Measurements from ENCODE around the gene IKZF3.

DNA sequence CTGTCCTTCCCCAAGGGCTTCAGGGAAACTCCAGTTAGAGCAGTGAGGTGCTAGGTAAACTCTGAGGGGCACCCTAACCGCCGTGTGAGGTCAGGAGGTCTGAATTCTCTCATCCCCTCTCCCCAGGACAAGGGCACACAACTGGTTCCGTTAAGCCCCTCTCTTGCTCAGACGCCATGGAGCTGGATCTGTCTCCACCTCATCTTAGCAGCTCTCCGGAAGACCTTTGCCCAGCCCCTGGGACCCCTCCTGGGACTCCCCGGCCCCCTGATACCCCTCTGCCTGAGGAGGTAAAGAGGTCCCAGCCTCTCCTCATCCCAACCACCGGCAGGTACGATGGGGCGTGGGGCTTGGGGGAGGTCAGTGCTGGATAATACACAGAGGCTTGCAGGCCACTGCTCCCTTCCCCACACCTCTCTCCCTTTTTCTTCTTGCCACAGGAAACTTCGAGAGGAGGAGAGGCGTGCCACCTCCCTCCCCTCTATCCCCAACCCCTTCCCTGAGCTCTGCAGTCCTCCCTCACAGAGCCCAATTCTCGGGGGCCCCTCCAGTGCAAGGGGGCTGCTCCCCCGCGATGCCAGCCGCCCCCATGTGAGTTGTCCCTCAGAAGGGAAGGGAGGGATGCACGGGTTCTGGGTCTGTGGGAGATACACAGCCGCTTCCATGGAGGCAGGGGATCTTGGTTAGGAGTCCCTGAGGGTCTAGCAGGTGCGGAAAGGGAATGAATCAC lies 121.8 kb downstream of the IKZF3 start:
- no peak for TF ChIP-seq EZH2 (optimal IDR thresholded peaks at IDR 0.05; ENCODE audit: low read depth, low read length)
- TF ChIP-seq, protein P1, sequence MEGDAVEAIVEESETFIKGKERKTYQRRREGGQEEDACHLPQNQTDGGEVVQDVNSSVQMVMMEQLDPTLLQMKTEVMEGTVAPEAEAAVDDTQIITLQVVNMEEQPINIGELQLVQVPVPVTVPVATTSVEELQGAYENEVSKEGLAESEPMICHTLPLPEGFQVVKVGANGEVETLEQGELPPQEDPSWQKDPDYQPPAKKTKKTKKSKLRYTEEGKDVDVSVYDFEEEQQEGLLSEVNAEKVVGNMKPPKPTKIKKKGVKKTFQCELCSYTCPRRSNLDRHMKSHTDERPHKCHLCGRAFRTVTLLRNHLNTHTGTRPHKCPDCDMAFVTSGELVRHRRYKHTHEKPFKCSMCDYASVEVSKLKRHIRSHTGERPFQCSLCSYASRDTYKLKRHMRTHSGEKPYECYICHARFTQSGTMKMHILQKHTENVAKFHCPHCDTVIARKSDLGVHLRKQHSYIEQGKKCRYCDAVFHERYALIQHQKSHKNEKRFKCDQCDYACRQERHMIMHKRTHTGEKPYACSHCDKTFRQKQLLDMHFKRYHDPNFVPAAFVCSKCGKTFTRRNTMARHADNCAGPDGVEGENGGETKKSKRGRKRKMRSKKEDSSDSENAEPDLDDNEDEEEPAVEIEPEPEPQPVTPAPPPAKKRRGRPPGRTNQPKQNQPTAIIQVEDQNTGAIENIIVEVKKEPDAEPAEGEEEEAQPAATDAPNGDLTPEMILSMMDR (IDR thresholded peaks at IDR 0.05; ENCODE audit: low read length), result no peak

Data from MM.1S (cell line).